HepG2 (cell line): ENCODE measurements around the gene EFNA2. TPM values are rescaled to one million over a fixed set of nuclear protein-coding genes. Genes with fewer than 3 reads are reported as not detected.

Experiments
- AKAP8 ChIP-seq: sonication (generic); formaldehyde crosslinking; IDR thresholded peaks from 2 replicates; pipeline ENCODE4 v1.5.1; 2020; ENCODE audit warnings: mild to moderate bottlenecking, missing genetic modification reagents
- ATRX ChIP-seq: sonication (generic); formaldehyde crosslinking; IDR thresholded peaks from 2 replicates; pipeline ENCODE4 v1.4.0; 2020; ENCODE audit warnings: missing genetic modification reagents, borderline replicate concordance
- CBX2 ChIP-seq, 2 experiments: fragments of 200-600 bp in 1 of 2; sonication (generic); formaldehyde crosslinking in 1 of 2; IDR thresholded peaks; 2 replicates each; pipeline versions ENCODE4 v1.7.0 to v1.8.1; 2018 to 2022; ENCODE audit warnings: low read depth in 2 of 2, low read length in 1 of 2, mild to moderate bottlenecking in 1 of 2, missing genetic modification reagents in 1 of 2
- CREM ChIP-seq, 2 experiments: sonication (generic) in 1 of 2; formaldehyde crosslinking in 1 of 2; IDR thresholded peaks; 2 replicates each; pipeline versions ENCODE4 v1.4.0 to v1.6.1; 2016 to 2020; ENCODE audit warnings: antibody characterized with exemption in 1 of 2, mild to moderate bottlenecking in 1 of 2, missing genetic modification reagents in 1 of 2
- DNMT3B ChIP-seq: conservative IDR thresholded peaks from 2 replicates; pipeline ENCODE4 v1.6.1; 2016; ENCODE audit warnings: missing biosample characterization, control low read depth
- DRAP1 ChIP-seq: IDR thresholded peaks from 2 replicates; pipeline ENCODE4 v1.6.1; 2016; ENCODE audit warnings: missing genetic modification reagents, missing compliant biosample characterization
- E2F1 ChIP-seq: sonication (generic); formaldehyde crosslinking; IDR thresholded peaks from 2 replicates; pipeline ENCODE4 v1.5.0; 2020; ENCODE audit warnings: missing genetic modification reagents
- ELK4 ChIP-seq: sonication (generic); formaldehyde crosslinking; IDR thresholded peaks from 2 replicates; pipeline ENCODE4 v1.9.0; 2021; ENCODE audit warnings: missing genetic modification reagents, borderline replicate concordance
- ESRRA ChIP-seq: sonication (generic); formaldehyde crosslinking; IDR thresholded peaks from 2 replicates; pipeline ENCODE4 v1.5.1; 2020; ENCODE audit warnings: mild to moderate bottlenecking, low read depth, missing genetic modification reagents
- ETV5 ChIP-seq: IDR thresholded peaks from 2 replicates; pipeline ENCODE4 v1.6.1; 2018; ENCODE audit warnings: missing biosample characterization, missing genetic modification reagents, inconsistent platforms, borderline replicate concordance
- FOSL2 ChIP-seq: sonication (generic); formaldehyde crosslinking; IDR thresholded peaks from 2 replicates; pipeline ENCODE4 v1.4.0; 2020; ENCODE audit warnings: missing genetic modification reagents
- FOXC1 ChIP-seq: sonication (generic); formaldehyde crosslinking; IDR thresholded peaks from 2 replicates; pipeline ENCODE4 v1.8.0; 2022; ENCODE audit warnings: mild to moderate bottlenecking, missing genetic modification reagents, borderline replicate concordance
- FOXO4 ChIP-seq: sonication (generic); formaldehyde crosslinking; conservative IDR thresholded peaks from 2 replicates; pipeline ENCODE4 v1.8.1; 2023; ENCODE audit warnings: missing genetic modification reagents
- HDAC2 ChIP-seq: sonication (generic); formaldehyde crosslinking; IDR thresholded peaks from 2 replicates; pipeline ENCODE4 v1.4.0; 2020; ENCODE audit warnings: missing genetic modification reagents
- HDAC6 ChIP-seq: fragments of 200-600 bp; sonication (generic); IDR thresholded peaks from 2 replicates; pipeline ENCODE4 v1.7.0; 2017; ENCODE audit warnings: mild to moderate bottlenecking, antibody characterized with exemption, low read length, low read depth
- JARID2 ChIP-seq: sonication (generic); formaldehyde crosslinking; IDR thresholded peaks from 2 replicates; pipeline ENCODE4 v1.8.1; 2023; ENCODE audit warnings: missing genetic modification reagents, inconsistent platforms; ENCODE audit not compliant: insufficient replicate concordance
- MED1 ChIP-seq: sonication (generic); formaldehyde crosslinking; IDR thresholded peaks from 2 replicates; pipeline ENCODE4 v1.4.0; 2020; ENCODE audit warnings: missing genetic modification reagents
- PLRG1 ChIP-seq: fragments of 450-650 bp; conservative IDR thresholded peaks from 2 replicates; pipeline ENCODE4 v1.6.1; 2016
- RFX3 ChIP-seq: IDR thresholded peaks from 2 replicates; pipeline ENCODE4 v1.6.1; 2016; ENCODE audit warnings: missing biosample characterization, missing genetic modification reagents
- SATB2 ChIP-seq: sonication (generic); formaldehyde crosslinking; IDR thresholded peaks from 2 replicates; pipeline ENCODE4 v1.5.0; 2020; ENCODE audit warnings: missing genetic modification reagents
- SP2 ChIP-seq: sonication (generic); formaldehyde crosslinking; IDR thresholded peaks from 2 replicates; pipeline ENCODE4 v1.5.1; 2020; ENCODE audit warnings: mild to moderate bottlenecking, missing genetic modification reagents
- THAP11 ChIP-seq: IDR thresholded peaks from 2 replicates; pipeline ENCODE4 v1.6.1; 2016; ENCODE audit warnings: missing biosample characterization, missing genetic modification reagents
- ZBTB1 ChIP-seq: sonication (generic); formaldehyde crosslinking; IDR thresholded peaks from 2 replicates; pipeline ENCODE4 v1.4.0; 2020; ENCODE audit warnings: missing genetic modification reagents, borderline replicate concordance
- ZKSCAN8 ChIP-seq: IDR thresholded peaks from 2 replicates; pipeline ENCODE4 v1.6.1; 2016; ENCODE audit warnings: borderline replicate concordance, missing genetic modification reagents, missing compliant biosample characterization
- ZNF44 ChIP-seq: sonication (generic); formaldehyde crosslinking; IDR thresholded peaks from 2 replicates; pipeline ENCODE4 v1.5.1; 2020; ENCODE audit warnings: mild to moderate bottlenecking, missing genetic modification reagents
- ZNF549 ChIP-seq: sonication (generic); formaldehyde crosslinking; IDR thresholded peaks from 2 replicates; pipeline ENCODE4 v1.5.0; 2020; ENCODE audit warnings: missing genetic modification reagents
- ZNF562 ChIP-seq: sonication (generic); formaldehyde crosslinking; IDR thresholded peaks from 2 replicates; pipeline ENCODE4 v1.8.0; 2022; ENCODE audit warnings: missing genetic modification reagents, borderline replicate concordance
- ZNF674 ChIP-seq: sonication (generic); formaldehyde crosslinking; IDR thresholded peaks from 2 replicates; pipeline ENCODE4 v1.5.0; 2020; ENCODE audit warnings: low read depth, mild to moderate bottlenecking, missing genetic modification reagents
- polyA plus RNA-seq, 8 experiments: library from polyadenylated mRNA; depleted of rRNA in 3 of 8; stranded (reverse) in 7 of 8; unstranded in 1 of 8; fragments of >200 nt; fragmentation: Illumina TruSeq in 4 of 8; extraction: Trizol in 4 of 8; gene quantifications; 2 replicates each; pipeline versions ENCODE4 v1.2.1 to v1.2.3, GENCODE V29; 2011 to 2016; ENCODE audit warnings: low read depth in 4 of 8, missing spikeins in 1 of 8, mixed read lengths in 1 of 8; ENCODE audit not compliant: insufficient read depth in 1 of 8
- total RNA-seq, 5 experiments: library from RNA; depleted of rRNA; stranded (reverse); fragments of >200 nt; fragmentation: Illumina TruSeq; extraction: Trizol; gene quantifications; 2 replicates each; pipeline ENCODE4 v1.2.3, GENCODE V29; 2016; ENCODE audit warnings: low read depth in 1 of 5

The EFNA2 gene
- total and polyA plus RNA-seq, 2 of the 13 experiments (the other 11 are each of a cell fraction or from before 2014, with no cell fraction given), result 6.0 to 9.9 TPM

- TF ChIP-seq THAP11 (CRISPR knock-in tag) (no peak; the same call in 1 of the 2 replicates), ATRX (CRISPR knock-in tag) (no peak), ZKSCAN8 (no peak), ZBTB1 (CRISPR knock-in tag) (no peak), DRAP1 (CRISPR knock-in tag) (no peak), ZNF44 (no peak), SP2 (CRISPR knock-in tag) (no peak), PLRG1 (no peak), ESRRA (peak; percentile 97), HDAC6 (no peak), JARID2 (CRISPR knock-in tag) (no peak), ETV5 (CRISPR knock-in tag) (peak; percentile 84; the same call in 1 of the 2 replicates), ZNF549 (CRISPR knock-in tag) (no peak), AKAP8 (CRISPR knock-in tag) (no peak), MED1 (CRISPR knock-in tag) (peak; percentile 79), CBX2 (IDR thresholded peaks at IDR 0.05; ENCODE audit: low read depth, low read length) (no peak), CBX2 (CRISPR knock-in tag; IDR thresholded peaks at IDR 0.05; ENCODE audit: low read depth) (no peak), FOSL2 (CRISPR knock-in tag) (peak; percentile 31; the same call in 1 of the 2 replicates), FOXO4 (CRISPR knock-in tag) (no peak), HDAC2 (peak; percentile 65; the same call in 1 of the 2 replicates), SATB2 (CRISPR knock-in tag) (no peak), RFX3 (CRISPR knock-in tag) (no peak), DNMT3B (CRISPR knock-in tag) (no peak), ZNF674 (CRISPR knock-in tag) (no peak), ZNF562 (no peak), CREM (IDR thresholded peaks at IDR 0.05) (peak; percentile 32; the same call in 1 of the 2 replicates), CREM (CRISPR knock-in tag; IDR thresholded peaks at IDR 0.05) (no peak), FOXC1 (no peak), E2F1 (CRISPR knock-in tag) (no peak), ELK4 (CRISPR knock-in tag) (no peak)
These were observed 2.3 kb upstream of the EFNA2 start (continued) for GRCh38 chr19:1283207-1283916.
